22Rv1 (cell line): ENCODE results near the gene USP3.

Experiments used
- ZFX ChIP-seq: fragments of 450-650 bp; IDR thresholded peaks from 2 replicates; pipeline ENCODE4 v1.6.1; 2017; ENCODE audit warnings: antibody characterized with exemption, borderline replicate concordance
- TF ChIP-seq, protein P1 (sequence below): fragments of 450-650 bp; IDR thresholded peaks from 2 replicates; pipeline ENCODE4 v1.5.1; 2017; ENCODE audit warnings: mild to moderate bottlenecking

DNA sequence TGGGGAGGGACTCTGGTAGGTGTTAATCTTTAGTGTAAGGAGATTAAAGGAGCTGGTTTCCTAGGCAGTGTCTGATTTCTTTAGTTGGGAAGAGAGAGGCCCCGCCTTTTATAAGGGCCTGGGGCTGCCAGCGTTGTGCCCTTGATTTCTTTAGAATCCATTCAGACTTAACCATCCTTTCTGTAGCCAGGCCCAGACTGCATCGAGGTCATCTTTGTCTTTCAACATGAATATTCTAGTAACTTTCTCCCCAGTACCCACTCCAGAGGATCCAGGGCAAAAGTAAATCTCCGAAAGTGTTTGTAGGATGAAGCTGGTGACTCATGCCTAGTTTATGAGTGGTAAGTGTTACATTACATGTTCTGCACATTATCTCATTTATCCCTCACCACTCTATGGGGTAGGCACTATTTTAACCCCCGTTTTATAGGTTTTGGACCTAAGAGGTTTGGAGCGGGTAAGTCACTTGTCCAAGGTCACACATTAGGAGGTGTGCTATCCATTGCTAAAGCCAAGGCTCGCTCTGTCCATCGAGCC lies 11.8 kb upstream of the USP3 start:
- TF ChIP-seq, protein P1, sequence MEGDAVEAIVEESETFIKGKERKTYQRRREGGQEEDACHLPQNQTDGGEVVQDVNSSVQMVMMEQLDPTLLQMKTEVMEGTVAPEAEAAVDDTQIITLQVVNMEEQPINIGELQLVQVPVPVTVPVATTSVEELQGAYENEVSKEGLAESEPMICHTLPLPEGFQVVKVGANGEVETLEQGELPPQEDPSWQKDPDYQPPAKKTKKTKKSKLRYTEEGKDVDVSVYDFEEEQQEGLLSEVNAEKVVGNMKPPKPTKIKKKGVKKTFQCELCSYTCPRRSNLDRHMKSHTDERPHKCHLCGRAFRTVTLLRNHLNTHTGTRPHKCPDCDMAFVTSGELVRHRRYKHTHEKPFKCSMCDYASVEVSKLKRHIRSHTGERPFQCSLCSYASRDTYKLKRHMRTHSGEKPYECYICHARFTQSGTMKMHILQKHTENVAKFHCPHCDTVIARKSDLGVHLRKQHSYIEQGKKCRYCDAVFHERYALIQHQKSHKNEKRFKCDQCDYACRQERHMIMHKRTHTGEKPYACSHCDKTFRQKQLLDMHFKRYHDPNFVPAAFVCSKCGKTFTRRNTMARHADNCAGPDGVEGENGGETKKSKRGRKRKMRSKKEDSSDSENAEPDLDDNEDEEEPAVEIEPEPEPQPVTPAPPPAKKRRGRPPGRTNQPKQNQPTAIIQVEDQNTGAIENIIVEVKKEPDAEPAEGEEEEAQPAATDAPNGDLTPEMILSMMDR: no peak
- TF ChIP-seq ZFX: no peak
